ENCODE results near the gene PHF24.

PHF24 gene

DNA sequence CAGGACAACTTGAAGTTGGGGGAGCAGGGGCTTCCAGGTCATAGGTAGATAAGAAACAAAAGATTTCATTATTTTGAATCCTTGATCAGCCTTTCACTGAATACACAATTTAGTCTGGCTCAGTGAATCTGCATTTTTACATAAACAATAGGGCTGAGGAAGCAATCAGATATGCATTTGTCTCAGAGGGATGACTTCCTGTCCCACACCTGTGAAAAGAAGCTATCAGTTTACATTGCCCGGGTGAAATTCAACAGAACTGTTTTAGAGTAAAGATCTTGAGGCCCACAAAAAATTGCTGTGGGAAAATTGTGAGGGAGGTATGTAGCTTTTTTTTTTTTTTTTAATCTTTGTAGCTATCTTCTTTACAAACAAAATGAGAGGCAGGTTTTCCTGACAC is 69.8 kb downstream of the PHF24 start:
- H3K4me3 ChIP-seq (replicated peaks; ENCODE audit: low read depth, low read length), result no peak overlapping the region
- DNase-seq (ENCODE audit: extremely low read depth, low read depth), result no peak
- TF ChIP-seq, protein P1, sequence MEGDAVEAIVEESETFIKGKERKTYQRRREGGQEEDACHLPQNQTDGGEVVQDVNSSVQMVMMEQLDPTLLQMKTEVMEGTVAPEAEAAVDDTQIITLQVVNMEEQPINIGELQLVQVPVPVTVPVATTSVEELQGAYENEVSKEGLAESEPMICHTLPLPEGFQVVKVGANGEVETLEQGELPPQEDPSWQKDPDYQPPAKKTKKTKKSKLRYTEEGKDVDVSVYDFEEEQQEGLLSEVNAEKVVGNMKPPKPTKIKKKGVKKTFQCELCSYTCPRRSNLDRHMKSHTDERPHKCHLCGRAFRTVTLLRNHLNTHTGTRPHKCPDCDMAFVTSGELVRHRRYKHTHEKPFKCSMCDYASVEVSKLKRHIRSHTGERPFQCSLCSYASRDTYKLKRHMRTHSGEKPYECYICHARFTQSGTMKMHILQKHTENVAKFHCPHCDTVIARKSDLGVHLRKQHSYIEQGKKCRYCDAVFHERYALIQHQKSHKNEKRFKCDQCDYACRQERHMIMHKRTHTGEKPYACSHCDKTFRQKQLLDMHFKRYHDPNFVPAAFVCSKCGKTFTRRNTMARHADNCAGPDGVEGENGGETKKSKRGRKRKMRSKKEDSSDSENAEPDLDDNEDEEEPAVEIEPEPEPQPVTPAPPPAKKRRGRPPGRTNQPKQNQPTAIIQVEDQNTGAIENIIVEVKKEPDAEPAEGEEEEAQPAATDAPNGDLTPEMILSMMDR (IDR thresholded peaks at IDR 0.05; ENCODE audit: low read depth, low read length, missing control alignments), result no peak

DNA sequence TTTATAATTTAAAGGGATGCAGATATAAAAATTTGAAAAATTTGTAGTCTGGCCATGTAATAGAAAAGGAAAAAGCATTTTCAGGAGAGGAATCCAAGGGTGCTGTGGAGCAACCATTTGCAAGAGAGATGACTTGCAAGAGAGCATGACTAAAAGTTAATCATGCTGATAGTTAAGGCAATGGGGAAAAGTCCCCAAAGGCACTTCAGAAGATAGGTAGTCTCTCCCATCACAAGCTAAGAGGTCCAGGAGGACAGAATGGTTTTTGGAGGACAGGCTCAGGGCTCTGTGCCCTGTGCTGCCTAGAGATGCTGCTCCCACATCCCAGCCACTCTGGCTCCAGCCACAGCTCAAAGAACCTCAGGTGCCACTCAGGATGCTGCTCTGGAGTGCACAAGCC is 70.3 kb downstream of the PHF24 start:
- TF ChIP-seq, protein P1 (IDR thresholded peaks at IDR 0.05; ENCODE audit: low read depth, low read length, missing control alignments), result no peak
- no peak overlapping the region for H3K4me3 ChIP-seq (replicated peaks; ENCODE audit: low read depth, low read length)
- DNase-seq (ENCODE audit: extremely low read depth, low read depth), result no peak

DNA sequence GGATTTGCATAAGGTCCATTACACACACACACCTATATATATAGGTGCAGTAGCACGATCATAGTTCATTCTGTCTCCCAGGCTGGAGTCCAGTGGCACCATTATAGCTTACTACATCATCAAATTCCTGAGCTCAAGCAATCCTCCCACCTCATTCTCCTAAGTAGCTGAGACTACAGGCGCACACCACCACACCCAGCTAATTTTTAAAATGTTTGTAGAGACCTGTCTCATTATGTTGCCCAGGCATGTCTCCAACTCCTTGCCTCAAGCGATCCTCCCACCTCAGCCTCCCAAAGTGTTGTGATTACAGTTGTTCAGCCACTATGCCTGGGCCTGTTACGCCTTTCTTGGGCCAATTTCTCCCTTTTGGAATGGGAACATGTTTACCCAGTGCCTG is 71.2 kb downstream of the PHF24 start:
- H3K4me3 ChIP-seq (replicated peaks; ENCODE audit: low read depth, low read length), result no peak overlapping the region
- TF ChIP-seq, protein P1 (IDR thresholded peaks at IDR 0.05; ENCODE audit: low read depth, low read length, missing control alignments), result no peak

DNA sequence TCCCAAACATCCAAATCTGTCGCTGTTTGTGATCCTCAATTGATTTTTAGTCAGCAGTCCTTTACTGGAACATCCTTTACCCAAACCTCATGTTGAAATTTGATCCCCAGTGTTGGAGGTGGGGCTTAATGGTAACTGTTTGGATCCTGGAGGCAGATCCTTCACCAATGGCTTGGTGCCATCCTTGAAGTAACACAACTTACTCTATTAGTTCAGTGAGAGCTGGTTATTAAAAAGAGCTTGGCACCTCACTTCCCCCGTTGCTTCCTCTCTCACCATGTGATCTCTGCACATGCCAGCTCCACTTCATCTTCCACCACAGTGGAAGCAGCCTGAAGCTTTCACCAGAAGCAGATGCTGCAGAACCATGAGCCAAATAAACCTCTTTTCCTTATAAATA is 71.8 kb downstream of the PHF24 start:
- H3K4me3 ChIP-seq (replicated peaks; ENCODE audit: low read depth, low read length), result no peak overlapping the region
- no peak for DNase-seq (ENCODE audit: extremely low read depth, low read depth)
- TF ChIP-seq, protein P1 (IDR thresholded peaks at IDR 0.05; ENCODE audit: low read depth, low read length, missing control alignments), result no peak

More for the DNA sequence above, 71.2 kb downstream of the PHF24 start:
- no peak for DNase-seq (ENCODE audit: extremely low read depth, low read depth)
